Right lobe of liver (tissue), 4 donors: ENCODE results near the gene DCTN3.
A peak's percentile ranks its signal among the peaks of the same experiment; 100 is the strongest.

Source experiments
- CTCF ChIP-seq, 4 donors: fragments of 200-600 bp in 3 of 4; fragments of 450-650 bp in 1 of 4; IDR thresholded peaks; one replicate each; pipeline versions ENCODE4 v1.5.1 to v1.8.0; 2016 to 2022; ENCODE audit warnings: antibody characterized with exemption in 4 of 4, mild to moderate bottlenecking in 2 of 4
- POLR2A ChIP-seq: fragments of 450-650 bp; IDR thresholded peaks from one replicate; pipeline ENCODE4 v1.6.1; 2017; ENCODE audit warnings: antibody characterized with exemption, mild to moderate bottlenecking
- donor health status: DM: no; HTN: no; CAD: no.
- donor health status: DM: no; HTN: no; CAD: no.
- donor health status: DM: no; HTN: yes; CAD: no.

- TF ChIP-seq CTCF (IDR thresholded peaks at IDR 0.05), result no peak
- TF ChIP-seq POLR2A, result peak; percentile 22
Observed at GRCh38 chr9:34644766-34645314, 24.5 kb upstream of the DCTN3 start.
